HG02798 (cell line): Measurements from ENCODE around the gene CCDC197.
A peak's percentile ranks its signal among the peaks of the same experiment; 100 is the strongest.

Source experiments
- ATAC-seq: cut with Tn5 transposase; IDR thresholded peaks from one replicate; pipeline ENCODE4 v1.9.1; 2021; ENCODE audit warnings: mild to moderate bottlenecking; ENCODE audit not compliant: unreplicated experiment, poor library complexity

CCDC197 gene

GRCh38 chr14:93976477-93977057 is 20.5 kb upstream of the CCDC197 start, which contains the start of gene ASB2:
TSS of gene ASB2 (minus strand) at chr14:93976570. CDS start at chr14:93964539, 12,031 bp downstream.
- ATAC-seq, result peak; percentile 8

GRCh38 chr14:93977171-93977570 is 19.9 kb upstream of the CCDC197 start:
- no peak for ATAC-seq

DNA sequence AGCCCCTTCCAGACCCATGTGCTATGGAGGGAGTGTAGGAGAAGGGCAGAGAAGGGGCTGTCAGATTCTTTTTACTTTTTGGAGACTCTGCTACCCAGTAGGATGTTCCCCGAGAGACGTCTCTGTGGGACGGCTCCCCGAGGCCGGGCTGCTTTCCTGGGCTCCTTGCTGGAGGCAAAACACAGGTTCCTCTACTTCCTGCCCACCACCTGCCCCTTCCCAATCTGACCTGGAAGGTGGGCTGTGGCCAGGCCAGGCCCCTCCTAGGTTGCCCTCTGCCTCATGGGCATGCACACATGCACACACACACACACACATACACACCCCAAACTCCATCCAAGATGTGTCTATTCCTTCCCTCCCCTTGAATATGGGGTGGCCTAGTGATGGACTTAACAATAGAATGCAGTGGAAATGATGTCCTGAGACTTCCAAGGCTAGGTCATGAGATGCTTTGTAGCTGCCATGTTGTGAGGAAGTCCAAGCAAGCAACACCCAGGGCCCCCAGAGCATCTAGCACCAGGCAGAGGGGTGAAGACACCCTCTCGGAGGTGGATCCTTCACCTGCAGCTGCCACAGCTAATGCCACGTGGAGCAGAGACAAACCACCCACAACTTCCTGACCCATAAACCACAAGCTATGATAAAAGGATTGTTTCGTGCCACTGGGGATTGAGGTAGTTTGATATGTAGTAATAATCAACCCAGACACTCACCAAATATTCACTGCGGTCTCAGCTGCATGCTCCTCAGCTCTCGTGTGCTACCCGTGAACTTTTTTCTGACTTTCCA is 19.1 kb upstream of the CCDC197 start:
- ATAC-seq, result peak; percentile 51

- no peak for ATAC-seq
These were observed 18.4 kb upstream of the CCDC197 start for GRCh38 chr14:93978735-93979134.

DNA sequence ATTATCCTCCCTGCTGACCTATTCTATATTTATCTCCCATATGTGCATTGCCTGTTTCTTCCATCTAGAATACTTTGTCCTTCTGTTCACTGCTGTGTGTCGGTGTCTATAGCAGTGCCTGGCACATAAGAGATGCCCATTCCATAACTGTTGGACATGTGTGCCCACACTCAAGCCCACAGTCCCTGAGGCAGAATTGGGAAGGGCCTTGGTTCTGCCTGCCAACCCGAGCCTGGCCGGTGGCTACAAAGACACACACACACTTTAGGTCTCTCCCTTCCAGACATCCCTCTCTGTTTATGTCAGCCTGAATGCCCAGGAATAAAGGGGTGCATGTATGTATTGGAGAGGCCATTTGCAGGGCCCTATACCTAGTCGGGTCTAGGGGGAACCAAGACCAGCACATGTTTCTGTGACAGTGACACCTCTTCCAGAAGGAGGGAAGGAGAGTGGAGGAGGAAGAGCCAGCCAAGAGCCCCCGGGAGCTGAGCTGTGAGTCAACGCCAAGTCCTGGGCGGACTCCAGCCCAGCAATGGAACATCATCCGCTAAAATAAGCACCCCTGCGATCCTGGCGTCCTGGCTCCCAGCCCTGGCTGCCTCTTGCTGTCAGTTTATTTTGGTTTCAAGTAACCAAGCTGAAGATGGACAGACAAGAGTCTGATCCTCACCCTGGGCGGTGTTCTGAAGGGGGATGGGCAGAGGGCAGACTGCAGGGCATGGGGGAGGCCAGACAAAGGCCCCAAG is 16.5 kb upstream of the CCDC197 start:
- no peak for ATAC-seq

GRCh38 chr14:93981316-93982229 is 15.5 kb upstream of the CCDC197 start:
- ATAC-seq, result no peak

DNA sequence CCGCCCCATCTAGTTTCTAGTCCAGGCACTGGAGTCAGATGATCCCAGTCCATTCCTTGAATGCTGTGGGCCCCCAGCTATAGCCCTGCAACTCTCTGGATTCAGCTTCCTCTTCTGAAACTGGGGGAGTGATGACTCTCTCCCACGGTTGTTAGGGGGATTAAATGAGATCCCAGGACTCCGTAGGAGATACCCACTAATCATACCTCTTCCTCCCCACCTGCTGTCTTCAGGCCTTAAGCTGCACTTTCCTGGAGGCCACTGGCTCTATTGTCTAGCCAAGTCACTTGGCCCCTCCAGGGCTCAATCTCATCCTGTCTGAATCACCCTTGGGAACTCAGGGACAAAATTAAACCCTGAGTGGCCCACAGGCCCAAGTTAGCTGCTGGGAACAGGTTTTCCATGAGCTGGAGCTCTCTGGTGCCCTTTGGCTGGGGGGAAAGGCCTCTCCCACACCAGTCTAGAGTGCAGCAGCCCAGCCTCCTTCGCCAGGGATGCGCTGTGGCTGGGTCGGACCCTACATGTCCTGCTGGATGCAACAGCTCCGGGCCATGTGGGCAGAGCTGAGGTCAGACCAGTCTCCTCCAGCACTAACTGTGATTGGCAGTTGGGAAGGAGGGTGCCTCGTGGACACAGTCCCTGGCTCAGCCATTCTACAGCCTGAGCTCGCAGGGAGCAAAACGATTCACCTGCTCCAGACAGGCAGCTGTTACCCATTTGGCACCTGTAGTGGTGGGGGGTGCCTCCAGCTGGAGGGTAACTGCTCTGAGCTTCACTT is 14.7 kb upstream of the CCDC197 start:
- ATAC-seq, result no peak

DNA sequence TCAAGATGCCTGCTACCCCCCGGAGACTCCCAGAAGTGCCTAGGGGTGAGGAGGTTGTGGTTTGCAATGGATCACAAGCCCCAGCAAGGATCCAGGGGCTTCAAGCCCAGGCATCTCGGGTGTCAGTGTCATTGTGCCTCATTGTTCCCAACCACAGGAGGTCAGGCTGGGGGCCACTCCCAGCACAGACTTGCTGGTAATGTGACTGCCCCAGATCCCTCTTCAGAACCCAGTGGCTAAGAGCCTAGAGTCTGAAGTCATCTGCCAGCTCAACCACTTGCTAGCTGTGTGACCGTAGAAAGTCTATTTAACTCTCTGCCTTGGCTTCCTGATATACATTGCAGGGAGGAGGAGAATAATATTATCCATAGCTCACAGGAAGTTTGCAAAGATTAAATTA is 13.0 kb upstream of the CCDC197 start:
- ATAC-seq, result no peak

DNA sequence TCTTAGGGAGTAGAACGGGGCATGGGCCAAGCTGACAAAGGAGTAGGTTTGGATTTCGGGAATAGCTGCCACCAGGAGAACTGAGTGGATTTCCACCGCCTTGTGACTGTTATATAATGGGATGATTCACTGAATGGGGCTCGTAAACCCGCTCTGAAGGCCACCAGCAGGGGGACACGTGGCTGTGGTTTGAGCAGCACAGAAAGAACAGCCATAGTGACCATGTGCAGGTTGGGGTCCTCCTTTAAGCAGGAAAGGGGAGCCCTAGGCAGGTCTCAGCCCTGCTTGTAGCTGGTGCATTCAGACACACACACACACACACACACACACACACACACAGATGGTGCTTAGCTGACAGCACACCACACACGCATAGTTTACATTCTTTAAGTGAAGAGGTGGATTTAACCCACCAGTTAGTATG is 12.1 kb upstream of the CCDC197 start:
- no peak for ATAC-seq

GRCh38 chr14:93986955-93987354 is 10.1 kb upstream of the CCDC197 start:
- ATAC-seq, result no peak

GRCh38 chr14:93987376-93987775 is 9.7 kb upstream of the CCDC197 start:
- no peak for ATAC-seq

DNA sequence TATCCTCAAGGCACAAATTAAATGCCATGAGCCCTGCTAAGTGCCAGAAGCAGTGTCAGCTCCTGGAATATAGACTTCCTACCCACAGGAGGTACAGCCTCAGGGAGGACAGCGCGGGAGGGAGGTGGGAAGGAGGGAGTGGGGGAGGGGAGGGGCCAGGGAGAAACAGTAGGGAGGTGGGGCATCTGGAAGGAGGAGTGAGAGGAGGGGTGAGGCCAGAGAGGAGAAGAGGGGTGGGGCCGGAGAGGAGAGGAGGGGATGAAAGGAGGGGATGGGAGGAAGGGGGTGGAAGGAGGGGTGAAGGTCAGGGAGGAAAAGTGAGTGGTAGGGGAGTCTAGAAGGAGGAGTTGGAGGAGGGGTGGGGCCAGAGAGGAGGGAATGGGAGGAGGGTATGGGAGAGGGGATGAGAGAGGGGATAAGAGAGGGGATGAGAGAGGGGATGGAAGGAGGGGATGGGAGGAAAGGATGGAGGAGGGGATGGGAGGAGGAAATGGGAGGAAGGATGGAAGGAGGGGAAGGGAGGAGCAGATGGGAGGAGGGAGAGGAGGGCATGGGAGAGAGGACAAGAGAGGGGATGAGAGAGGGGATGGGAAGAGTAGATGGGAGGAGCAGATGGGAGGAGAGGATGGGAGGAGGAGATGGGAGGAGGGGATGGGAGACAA is 9.2 kb upstream of the CCDC197 start:
- no peak for ATAC-seq

DNA sequence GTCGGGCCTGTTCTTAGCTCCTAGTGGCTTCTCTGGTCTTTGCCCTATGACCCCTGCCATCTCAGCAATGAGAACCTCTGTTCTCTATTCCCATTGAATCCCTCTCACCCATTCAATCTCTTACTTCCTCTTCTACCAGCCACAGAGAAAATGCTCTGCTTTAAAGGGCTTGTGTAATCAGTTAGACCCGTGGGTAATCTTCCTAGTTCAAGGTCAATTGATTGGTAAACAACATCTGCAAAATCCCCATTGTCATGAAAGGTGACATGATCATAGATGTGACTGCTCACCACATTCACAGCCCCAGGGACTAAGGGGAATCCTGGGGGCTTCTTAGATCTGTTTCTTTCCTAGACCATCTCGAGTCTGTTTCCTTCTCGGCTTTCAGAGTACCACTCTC is 7.2 kb upstream of the CCDC197 start:
- peak; percentile 58 for ATAC-seq

DNA sequence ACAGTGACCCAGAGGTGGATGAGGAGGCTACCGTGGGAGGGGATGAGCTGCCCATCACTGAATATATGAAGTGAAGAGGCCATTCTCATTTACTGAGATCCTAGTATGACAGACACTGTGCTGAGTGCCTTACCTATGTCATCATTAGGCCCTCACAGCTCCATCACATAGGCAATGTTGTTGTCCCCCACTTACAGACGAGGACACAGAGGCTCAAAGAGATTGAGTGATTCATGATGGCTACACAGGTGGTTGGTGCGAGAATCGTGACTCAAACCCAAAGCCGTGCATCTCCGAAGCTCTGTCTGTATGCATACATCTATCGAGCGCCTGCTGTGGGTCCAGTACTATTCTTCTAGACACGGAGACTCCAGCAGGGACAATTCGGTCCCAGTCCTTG is 5.9 kb upstream of the CCDC197 start:
- ATAC-seq, result no peak

- no peak for ATAC-seq
These were observed 5.5 kb upstream of the CCDC197 start for GRCh38 chr14:93991649-93992048.

DNA sequence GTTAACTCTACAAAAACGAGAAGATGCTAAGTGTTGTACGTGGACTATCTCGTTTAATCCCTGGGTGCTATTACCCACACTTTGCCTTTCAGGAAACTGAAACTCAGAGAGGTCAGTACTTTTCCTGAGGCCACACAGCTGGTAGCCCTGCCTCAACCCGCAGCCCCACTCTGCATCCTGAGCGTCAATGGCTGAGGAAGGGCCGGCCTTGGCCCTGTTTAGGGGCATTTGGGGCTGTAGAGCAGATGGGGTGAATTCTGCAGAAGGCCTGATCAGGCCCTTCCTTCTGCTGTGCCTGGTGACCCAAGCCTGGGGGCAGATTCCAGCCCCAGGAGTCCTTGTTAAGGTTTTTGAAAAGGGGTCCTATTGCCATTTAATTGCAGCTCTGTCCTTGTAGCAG is 3.7 kb upstream of the CCDC197 start:
- no peak for ATAC-seq

GRCh38 chr14:93994919-93995682 is 2.0 kb upstream of the CCDC197 start:
- ATAC-seq, result no peak

GRCh38 chr14:93996130-93996695 is 888 bp upstream of the CCDC197 start:
- ATAC-seq, result no peak
